Skeletal muscle tissue (tissue), 4 donors: ENCODE measurements around the gene AKR1C1. TPM values are rescaled to one million over a fixed set of nuclear protein-coding genes. Genes with fewer than 3 reads are reported as not detected.
A peak's percentile ranks its signal among the peaks of the same experiment; 100 is the strongest.
"Not testable (repeated sequence)": the region's sequence is repeated elsewhere in the genome, so short reads cannot be mapped to it uniquely, and the experiment has no call there.

ENCODE experiments used
- H3K27ac ChIP-seq: one replicate; pipeline ENCODE4 v1.7.0; 2013; ENCODE audit warnings: mild to moderate bottlenecking, low read depth, low read length, inconsistent platforms
- H3K27me3 ChIP-seq, 3 donors: one replicate each; pipeline ENCODE4 v1.7.0; 2013; ENCODE audit warnings: low read length in 3 of 3; ENCODE audit not compliant: control insufficient read depth in 3 of 3, insufficient read depth in 3 of 3
- H3K36me3 ChIP-seq, 3 donors: one replicate each; pipeline ENCODE4 v1.7.0; 2013; ENCODE audit warnings: low read length in 3 of 3; ENCODE audit not compliant: control insufficient read depth in 3 of 3, insufficient read depth in 3 of 3
- H3K4me1 ChIP-seq, 3 donors: one replicate each; pipeline ENCODE4 v1.7.0; 2013; ENCODE audit warnings: low read length in 3 of 3, mild to moderate bottlenecking in 3 of 3; ENCODE audit not compliant: control insufficient read depth in 3 of 3, insufficient read depth in 3 of 3
- H3K4me3 ChIP-seq, 3 donors: one replicate each; pipeline ENCODE4 v1.7.0; 2013; ENCODE audit warnings: low read length in 3 of 3
- H3K9ac ChIP-seq, 3 donors: one replicate each; pipeline ENCODE4 v1.7.0; 2013; ENCODE audit warnings: low read length in 3 of 3, mild to moderate bottlenecking in 3 of 3, moderate library complexity in 2 of 3, low read depth in 1 of 3
- H3K9me3 ChIP-seq, 3 donors: one replicate each; pipeline ENCODE4 v1.7.0; 2013; ENCODE audit warnings: low read length in 3 of 3; ENCODE audit not compliant: control insufficient read depth in 3 of 3
- total RNA-seq: library from RNA; depleted of rRNA; stranded (reverse); fragments of >200 nt; gene quantifications from one replicate; pipeline ENCODE4 v1.2.3, GENCODE V29; 2014
- donor health status: Osteomylitis.

AKR1C1 gene
- total RNA-seq, 1 donor from 2014 or later, result 9.9 TPM

GRCh38 chr10:4939224-4940072 is 23.8 kb upstream of the AKR1C1 start:
- H3K27me3 ChIP-seq, result no peaks in the 10 kb centered on the region
- no peaks in the 10 kb centered on the region for H3K9me3 ChIP-seq
- H3K4me1 ChIP-seq, result peaks cover 9 to 25% (median 12%) of the 10 kb centered on the region in 3 donors
- no peak overlapping the region for H3K27ac ChIP-seq
- H3K36me3 ChIP-seq, result no peaks in the 10 kb centered on the region
- H3K4me3 ChIP-seq, result no peak overlapping the region
- no peak overlapping the region for H3K9ac ChIP-seq

DNA sequence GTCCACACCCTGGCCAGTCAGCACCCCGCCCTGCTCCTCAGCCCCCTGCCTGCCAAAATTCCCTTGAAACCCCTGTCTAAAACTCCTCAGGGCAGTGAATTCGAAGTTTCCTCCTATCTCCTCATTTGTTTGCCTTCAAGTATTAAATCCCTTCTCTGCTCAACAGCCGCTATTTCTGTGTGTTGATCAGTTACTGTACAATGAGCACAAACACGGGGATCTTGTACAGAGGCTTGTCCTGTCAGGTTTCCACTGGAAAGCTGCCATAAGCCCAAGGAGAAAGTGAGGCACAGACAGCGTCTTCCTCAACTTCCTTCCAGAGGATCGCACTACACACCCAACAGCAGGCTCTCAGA is 23.2 kb upstream of the AKR1C1 start:
- not testable (repeated sequence) for H3K9me3 ChIP-seq

DNA sequence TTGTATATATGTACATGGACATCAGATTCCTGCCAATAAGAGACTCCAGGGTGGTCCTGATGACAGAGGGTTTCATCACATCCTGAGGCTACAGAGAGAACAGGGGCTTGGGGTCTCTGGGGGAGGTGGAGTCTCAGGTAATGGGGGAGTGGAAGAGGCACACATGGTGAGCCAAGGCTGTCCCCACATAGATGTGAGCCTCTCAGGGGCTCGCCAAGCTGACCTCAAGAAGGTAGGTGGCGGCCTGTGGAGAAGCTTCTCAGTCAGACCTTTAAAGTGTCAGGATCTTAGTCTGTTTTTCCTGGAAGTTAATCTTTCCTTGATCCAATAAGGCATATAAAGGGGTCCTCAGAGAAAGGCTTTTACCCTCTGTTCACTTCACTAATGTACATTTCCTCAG is 22.3 kb upstream of the AKR1C1 start:
- H3K36me3 ChIP-seq, H3K4me3 ChIP-seq, H3K27me3 ChIP-seq, H3K9ac ChIP-seq, H3K9me3 ChIP-seq, H3K27ac ChIP-seq: not testable (repeated sequence)
- H3K4me1 ChIP-seq, result peaks cover 9 to 25% (median 12%) of the 10 kb centered on the region in 3 donors

More for the DNA sequence above, 23.2 kb upstream of the AKR1C1 start:
- peaks cover 9 to 25% (median 12%) of the 10 kb centered on the region in 3 donors for H3K4me1 ChIP-seq
- not testable (repeated sequence) for H3K4me3 ChIP-seq, H3K27ac ChIP-seq, H3K36me3 ChIP-seq, H3K27me3 ChIP-seq, H3K9ac ChIP-seq

DNA sequence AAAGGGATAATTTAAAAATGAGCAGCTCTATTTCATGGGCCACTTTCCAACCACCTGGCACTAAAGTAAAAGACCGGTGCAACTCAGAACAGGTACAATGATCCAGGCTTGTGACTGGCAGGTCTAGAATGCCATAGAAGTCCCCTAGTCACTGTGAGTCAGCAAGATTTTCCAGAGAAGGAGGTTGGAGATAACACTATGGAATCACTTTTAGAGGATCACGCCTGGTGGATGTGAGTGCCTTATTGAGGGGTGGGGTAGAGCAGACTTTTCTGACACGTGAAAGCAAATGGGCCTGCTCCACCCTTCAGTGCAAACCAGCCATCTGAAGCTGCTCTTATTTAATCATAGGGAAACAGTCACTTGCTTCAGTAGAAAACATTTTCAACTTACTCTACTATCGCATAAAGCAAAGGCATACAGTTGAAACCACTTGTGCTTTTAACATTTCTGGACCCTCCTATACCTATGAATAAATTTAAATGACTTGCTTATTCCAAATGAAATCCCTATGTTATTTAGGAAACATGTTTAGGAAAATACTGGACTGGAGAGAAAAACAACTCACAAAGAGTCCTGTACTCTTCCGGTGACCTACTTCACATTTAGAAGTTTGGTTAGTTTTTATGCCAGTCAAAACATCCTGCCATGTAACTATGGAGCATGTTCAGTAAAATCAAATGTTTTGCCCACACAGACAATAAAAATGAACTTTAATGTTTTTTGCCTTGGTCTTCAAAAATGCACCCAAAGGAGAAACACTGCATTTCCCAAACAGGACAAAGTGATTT is 21.5 kb upstream of the AKR1C1 start:
- no peaks in the 10 kb centered on the region for H3K36me3 ChIP-seq
- no peak overlapping the region for H3K27ac ChIP-seq
- H3K4me3 ChIP-seq, result no peak overlapping the region
- no peak overlapping the region for H3K9ac ChIP-seq
- no peaks in the 10 kb centered on the region for H3K27me3 ChIP-seq
- peaks cover 9 to 25% (median 12%) of the 10 kb centered on the region in 3 donors for H3K4me1 ChIP-seq
- H3K9me3 ChIP-seq, result no peaks in the 10 kb centered on the region

- not testable (repeated sequence) for H3K9ac ChIP-seq, H3K4me3 ChIP-seq, H3K9me3 ChIP-seq, H3K36me3 ChIP-seq, H3K27me3 ChIP-seq
- H3K27ac ChIP-seq, result peak overlapping the region; percentile 39
- peaks cover 9 to 25% (median 15%) of the 10 kb centered on the region in 3 donors for H3K4me1 ChIP-seq
Measured at GRCh38 chr10:4942931-4943330, 20.3 kb upstream of the AKR1C1 start.

DNA sequence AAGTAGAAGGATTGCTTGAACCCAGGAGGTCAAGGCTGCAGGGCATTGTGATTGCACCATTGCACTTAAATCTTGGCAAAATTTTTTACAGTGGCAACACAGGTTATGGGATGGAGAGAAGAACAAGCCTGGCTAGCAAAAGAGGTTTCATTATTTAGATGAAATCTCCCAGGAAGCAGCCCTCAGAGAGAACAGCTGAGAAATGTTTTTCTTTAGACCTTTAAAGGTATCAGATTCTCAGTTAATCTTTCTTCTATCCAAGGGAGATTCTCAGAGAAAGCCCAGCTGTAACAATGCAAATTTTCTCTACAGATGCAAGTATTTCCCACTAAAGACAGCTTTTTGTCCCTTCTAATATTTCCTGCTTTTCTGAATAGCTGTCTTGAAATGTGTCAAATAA is 19.8 kb upstream of the AKR1C1 start:
- not testable (repeated sequence) for H3K9ac ChIP-seq, H3K27me3 ChIP-seq, H3K4me3 ChIP-seq, H3K9me3 ChIP-seq, H3K36me3 ChIP-seq
- Histone ChIP-seq H3K4me1 (peaks cover 13 to 25% (median 15%) of the 10 kb centered on the region in 3 donors), H3K27ac (peak overlapping the region; percentile 39)

- no peak overlapping the region for H3K4me3 ChIP-seq
- H3K9ac ChIP-seq, result no peak overlapping the region
- no peaks in the 10 kb centered on the region for H3K9me3 ChIP-seq
- no peaks in the 10 kb centered on the region for H3K27me3 ChIP-seq
- H3K27ac ChIP-seq, result peak overlapping the region; percentile 10
- H3K4me1 ChIP-seq, result peaks cover 13 to 25% (median 15%) of the 10 kb centered on the region in 3 donors
- no peaks in the 10 kb centered on the region for H3K36me3 ChIP-seq
Measured at GRCh38 chr10:4943821-4944220, 19.4 kb upstream of the AKR1C1 start.

GRCh38 chr10:4944841-4945240 is 18.4 kb upstream of the AKR1C1 start:
- Histone ChIP-seq H3K27me3 (no peaks in the 10 kb centered on the region), H3K9ac (no peak overlapping the region), H3K4me1 (peaks cover 13 to 25% (median 15%) of the 10 kb centered on the region in 3 donors), H3K9me3 (no peaks in the 10 kb centered on the region), H3K36me3 (no peaks in the 10 kb centered on the region), H3K4me3 (no peak overlapping the region), H3K27ac (peak overlapping the region; percentile 10)

DNA sequence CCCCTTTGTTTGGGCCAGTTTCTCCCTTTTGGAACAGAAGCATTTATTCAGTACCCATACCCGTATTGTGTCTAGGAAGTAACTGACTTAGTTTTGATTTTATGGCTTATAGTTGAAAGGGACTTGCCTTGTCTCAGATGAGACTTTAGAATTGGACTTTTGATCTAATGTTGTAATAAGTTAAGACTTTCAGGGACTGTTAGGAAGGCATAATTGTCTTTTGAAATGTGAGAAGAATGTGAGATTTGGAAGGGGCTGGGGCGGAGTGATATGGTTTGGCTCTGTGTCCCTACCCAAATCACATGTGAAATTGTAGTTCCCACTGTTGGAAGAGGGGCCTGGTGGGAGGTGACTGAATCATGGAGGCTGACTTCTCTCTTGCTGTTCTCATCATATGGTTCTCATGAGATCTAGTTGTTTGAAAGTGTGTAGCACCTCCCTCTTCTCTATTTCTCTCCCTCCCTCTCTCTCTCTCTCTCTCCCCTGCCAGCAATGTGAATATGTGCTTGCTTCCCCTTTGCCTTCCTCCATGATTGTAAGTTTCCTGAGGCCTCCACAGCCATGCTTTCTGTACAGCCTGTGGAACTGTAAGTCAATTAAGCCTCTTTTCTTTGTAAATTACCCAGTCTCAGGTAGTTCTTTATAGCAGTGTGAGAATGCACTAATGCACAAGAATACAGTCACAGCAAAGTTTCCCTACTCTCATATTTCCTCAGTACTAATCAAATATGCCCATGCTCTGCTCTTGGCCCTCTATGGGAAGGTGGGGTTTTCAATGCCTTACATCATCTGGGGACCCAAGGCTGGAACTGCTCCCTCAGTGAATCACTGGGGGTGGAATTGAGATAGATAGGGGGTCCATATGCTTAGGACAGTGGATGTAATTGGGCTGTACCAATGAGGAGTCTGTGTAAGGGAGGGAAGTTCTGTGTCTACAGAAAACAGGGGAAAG is 17.2 kb upstream of the AKR1C1 start:
- H3K9ac ChIP-seq, result no peak overlapping the region
- H3K27me3 ChIP-seq, result no peaks in the 10 kb centered on the region
- peaks cover 13 to 25% (median 15%) of the 10 kb centered on the region in 3 donors for H3K4me1 ChIP-seq
- H3K4me3 ChIP-seq, result no peak overlapping the region
- no peak overlapping the region for H3K27ac ChIP-seq
- no peaks in the 10 kb centered on the region for H3K36me3 ChIP-seq
- no peaks in the 10 kb centered on the region for H3K9me3 ChIP-seq
